HG03469 (cell line): ENCODE data around the gene KDM7A.

Experiments
- ATAC-seq: cut with Tn5 transposase; IDR thresholded peaks from one replicate; pipeline ENCODE4 v1.9.1; 2021; ENCODE audit warnings: mild to moderate bottlenecking, moderate library complexity, moderate number of reproducible peaks; ENCODE audit not compliant: unreplicated experiment

KDM7A gene

GRCh38 chr7:140035400-140036223 is 141.2 kb downstream of the KDM7A start:
- no peak for ATAC-seq
